ENCODE data around the gene CDV3. TPM values are rescaled to one million over a fixed set of nuclear protein-coding genes. Genes with fewer than 3 reads are reported as not detected.

The CDV3 gene
- total RNA-seq, 2 donors from 2014 or later, result 114 to 118 TPM

DNA sequence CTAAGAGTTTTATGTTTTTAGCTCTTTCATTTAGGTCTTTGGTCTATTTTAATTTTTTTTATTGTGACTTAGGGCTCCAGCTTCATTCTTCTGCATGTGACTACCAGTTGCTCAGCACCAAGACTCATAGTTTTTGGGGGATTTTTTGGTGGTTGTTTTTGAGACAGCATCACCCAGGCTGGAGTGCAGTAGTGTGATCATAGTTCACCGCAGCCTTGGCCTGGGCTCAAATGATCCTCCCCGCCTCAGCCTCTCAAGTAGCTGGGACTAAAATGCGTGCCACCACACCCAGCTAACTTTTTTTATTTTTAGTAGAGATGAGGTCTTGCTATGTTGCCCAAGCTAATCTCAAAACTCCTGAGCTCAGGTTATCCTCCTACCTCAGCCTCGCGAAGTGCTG lies 19.4 kb downstream of the CDV3 start:
- Histone ChIP-seq H3K9ac (ENCODE audit: extremely low read depth, low read length, poor library complexity, severe bottlenecking) (no peak overlapping the region), H3K4me1 (ENCODE audit: control insufficient read depth, insufficient read depth, low read length) (no peaks in the 10 kb centered on the region), H3K4me3 (ENCODE audit: low read length) (no peak overlapping the region), H3K9me3 (ENCODE audit: control insufficient read depth, low read length) (no peaks in the 10 kb centered on the region), H3K36me3 (ENCODE audit: control insufficient read depth, insufficient read depth, low read length) (peaks cover 25% of the 10 kb centered on the region), H3K27me3 (ENCODE audit: control insufficient read depth, insufficient read depth, low read length, poor library complexity, severe bottlenecking) (no peaks in the 10 kb centered on the region), H3K27ac (ENCODE audit: low read depth, low read length) (no peak overlapping the region)
- DNase-seq, result no peak
- Mint-ChIP-seq H3K36me3 (ENCODE audit: low read depth) (peaks cover 20% of the 10 kb centered on the region), H3K27ac (no peak overlapping the region), H3K4me3 (no peak overlapping the region), H3K9me3 (no peaks in the 10 kb centered on the region), H3K27me3 (ENCODE audit: insufficient read depth) (no peaks in the 10 kb centered on the region), H3K4me1 (peaks cover under 1% of the 10 kb centered on the region)
- 100% methylated on average over 3 to 5 of the region's 5 CpGs for WGBS, 2 experiments (ENCODE audit: insufficient coverage in 1 of 2, insufficient read length in 1 of 2)
- TF ChIP-seq, protein P1, sequence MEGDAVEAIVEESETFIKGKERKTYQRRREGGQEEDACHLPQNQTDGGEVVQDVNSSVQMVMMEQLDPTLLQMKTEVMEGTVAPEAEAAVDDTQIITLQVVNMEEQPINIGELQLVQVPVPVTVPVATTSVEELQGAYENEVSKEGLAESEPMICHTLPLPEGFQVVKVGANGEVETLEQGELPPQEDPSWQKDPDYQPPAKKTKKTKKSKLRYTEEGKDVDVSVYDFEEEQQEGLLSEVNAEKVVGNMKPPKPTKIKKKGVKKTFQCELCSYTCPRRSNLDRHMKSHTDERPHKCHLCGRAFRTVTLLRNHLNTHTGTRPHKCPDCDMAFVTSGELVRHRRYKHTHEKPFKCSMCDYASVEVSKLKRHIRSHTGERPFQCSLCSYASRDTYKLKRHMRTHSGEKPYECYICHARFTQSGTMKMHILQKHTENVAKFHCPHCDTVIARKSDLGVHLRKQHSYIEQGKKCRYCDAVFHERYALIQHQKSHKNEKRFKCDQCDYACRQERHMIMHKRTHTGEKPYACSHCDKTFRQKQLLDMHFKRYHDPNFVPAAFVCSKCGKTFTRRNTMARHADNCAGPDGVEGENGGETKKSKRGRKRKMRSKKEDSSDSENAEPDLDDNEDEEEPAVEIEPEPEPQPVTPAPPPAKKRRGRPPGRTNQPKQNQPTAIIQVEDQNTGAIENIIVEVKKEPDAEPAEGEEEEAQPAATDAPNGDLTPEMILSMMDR (conservative IDR thresholded peaks at IDR 0.05), result no peak

DNA sequence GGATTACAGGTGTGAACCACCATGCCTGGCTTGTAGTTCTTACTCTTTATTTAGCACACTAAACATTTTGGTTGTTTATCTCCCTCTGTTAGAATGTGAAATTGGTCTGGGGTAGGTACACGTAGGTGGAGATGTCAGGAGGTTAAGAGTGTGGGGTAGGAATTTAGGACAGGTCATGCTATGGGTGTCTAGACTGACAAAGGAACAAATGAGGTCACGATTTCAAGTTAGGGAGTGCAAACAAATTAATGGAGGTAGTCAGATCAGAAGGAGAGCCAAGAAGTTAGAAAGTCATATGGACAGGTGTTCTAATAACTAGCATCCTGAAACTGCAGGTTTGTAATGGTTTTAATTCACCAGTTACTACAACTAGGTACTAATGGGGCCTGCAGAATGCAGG lies 19.8 kb downstream of the CDV3 start:
- Histone ChIP-seq H3K9me3 (ENCODE audit: control insufficient read depth, low read length) (no peaks in the 10 kb centered on the region), H3K27me3 (ENCODE audit: control insufficient read depth, insufficient read depth, low read length, poor library complexity, severe bottlenecking) (no peaks in the 10 kb centered on the region), H3K4me1 (ENCODE audit: control insufficient read depth, insufficient read depth, low read length) (peaks cover under 1% of the 10 kb centered on the region), H3K27ac (ENCODE audit: low read depth, low read length) (no peak overlapping the region), H3K36me3 (ENCODE audit: control insufficient read depth, insufficient read depth, low read length) (peaks cover 21% of the 10 kb centered on the region), H3K4me3 (ENCODE audit: low read length) (no peak overlapping the region), H3K9ac (ENCODE audit: extremely low read depth, low read length, poor library complexity, severe bottlenecking) (no peak overlapping the region)
- no peak overlapping the region for H3K4me3 Mint-ChIP-seq
- no peaks in the 10 kb centered on the region for H3K27me3 Mint-ChIP-seq (ENCODE audit: insufficient read depth)
- TF ChIP-seq, protein P1 (conservative IDR thresholded peaks at IDR 0.05), result no peak
- H3K36me3 Mint-ChIP-seq (ENCODE audit: low read depth), result peaks cover 16% of the 10 kb centered on the region
- DNase-seq, result no peak
- H3K4me1 Mint-ChIP-seq, result peaks cover 5% of the 10 kb centered on the region
- H3K9me3 Mint-ChIP-seq, result no peaks in the 10 kb centered on the region
- 93 to 100% methylated on average over 2 of the region's 2 CpGs for WGBS, 2 experiments (ENCODE audit: insufficient coverage in 1 of 2, insufficient read length in 1 of 2)
- no peak overlapping the region for H3K27ac Mint-ChIP-seq

DNA sequence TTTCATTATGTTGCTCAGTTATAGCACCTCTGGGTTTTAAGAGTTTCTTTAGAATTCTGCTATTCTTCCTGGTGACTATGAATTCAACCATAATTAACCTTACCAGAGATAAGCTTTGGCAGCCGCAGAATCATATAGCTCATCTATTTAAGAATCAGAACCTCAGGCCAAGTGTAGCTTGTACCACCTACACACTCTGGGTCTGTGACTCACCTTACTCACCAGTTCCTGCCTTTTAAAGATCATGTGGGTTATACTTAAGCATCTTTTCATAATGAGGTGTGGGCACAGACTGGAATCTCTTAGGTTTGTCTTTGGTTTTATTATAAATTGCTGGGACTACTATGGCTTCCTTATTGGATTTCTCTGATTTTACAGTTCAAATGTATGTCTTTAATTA lies 21.9 kb downstream of the CDV3 start:
- no peak overlapping the region for H3K4me3 Mint-ChIP-seq
- no peaks in the 10 kb centered on the region for H3K9me3 Mint-ChIP-seq
- no peak overlapping the region for H3K9ac ChIP-seq (ENCODE audit: extremely low read depth, low read length, poor library complexity, severe bottlenecking)
- peaks cover 3% of the 10 kb centered on the region for H3K4me1 ChIP-seq (ENCODE audit: control insufficient read depth, insufficient read depth, low read length)
- no peaks in the 10 kb centered on the region for H3K36me3 Mint-ChIP-seq (ENCODE audit: low read depth)
- WGBS, 2 experiments (ENCODE audit: insufficient coverage in 1 of 2, insufficient read length in 1 of 2), result 81% methylated on average over 1 of the region's 1 CpG; no CpG with 5 or more reads in 1 of the 2 experiments
- H3K9me3 ChIP-seq (ENCODE audit: control insufficient read depth, low read length), result no peaks in the 10 kb centered on the region
- TF ChIP-seq, protein P1 (conservative IDR thresholded peaks at IDR 0.05), result no peak
- DNase-seq, result no peak
- H3K27ac Mint-ChIP-seq, result no peak overlapping the region
- H3K27me3 Mint-ChIP-seq (ENCODE audit: insufficient read depth), result no peaks in the 10 kb centered on the region
- no peak overlapping the region for H3K4me3 ChIP-seq (ENCODE audit: low read length)
- peaks cover 5% of the 10 kb centered on the region for H3K36me3 ChIP-seq (ENCODE audit: control insufficient read depth, insufficient read depth, low read length)
- no peaks in the 10 kb centered on the region for H3K27me3 ChIP-seq (ENCODE audit: control insufficient read depth, insufficient read depth, low read length, poor library complexity, severe bottlenecking)
- H3K27ac ChIP-seq (ENCODE audit: low read depth, low read length), result no peak overlapping the region
- peaks cover 10% of the 10 kb centered on the region for H3K4me1 Mint-ChIP-seq
